ENCODE data around the gene OAT.

The OAT gene

GRCh38 chr10:124401633-124402032 is 17.1 kb downstream of the OAT start:
- no peak overlapping the region for H3K27ac Mint-ChIP-seq
- peaks cover 11% of the 10 kb centered on the region for H3K4me1 Mint-ChIP-seq (ENCODE audit: low read depth)
- H3K9me3 Mint-ChIP-seq, result no peaks in the 10 kb centered on the region
- H3K27me3 Mint-ChIP-seq (ENCODE audit: low read depth), result no peaks in the 10 kb centered on the region
- no peak overlapping the region for H3K4me3 Mint-ChIP-seq
- H3K36me3 Mint-ChIP-seq (ENCODE audit: low read depth), result peaks cover 12% of the 10 kb centered on the region

DNA sequence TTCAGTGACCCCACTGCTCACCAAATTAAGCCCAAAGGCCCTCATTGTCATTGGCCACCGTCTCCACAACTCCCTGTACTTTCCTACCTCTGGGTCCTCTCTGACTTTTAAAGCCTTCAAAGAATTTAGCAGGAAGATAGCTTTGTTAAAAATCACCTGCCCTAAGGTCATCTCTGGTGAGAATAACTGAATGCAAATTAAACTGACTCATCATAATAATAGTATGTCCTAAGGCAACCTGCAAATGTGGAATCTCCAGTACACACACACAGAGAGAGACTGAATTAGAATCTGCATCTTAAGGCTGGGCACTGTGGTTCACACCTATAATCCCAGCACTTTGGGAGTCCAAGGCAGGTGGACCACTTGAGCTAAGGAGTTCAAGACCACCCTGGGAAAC is 24.1 kb downstream of the OAT start:
- H3K9me3 Mint-ChIP-seq, result no peaks in the 10 kb centered on the region
- H3K4me1 Mint-ChIP-seq (ENCODE audit: low read depth), result no peaks in the 10 kb centered on the region
- no peak overlapping the region for H3K4me3 Mint-ChIP-seq
- H3K36me3 Mint-ChIP-seq (ENCODE audit: low read depth), result peaks cover 2% of the 10 kb centered on the region
- H3K27me3 Mint-ChIP-seq (ENCODE audit: low read depth), result no peaks in the 10 kb centered on the region
- no peak overlapping the region for H3K27ac Mint-ChIP-seq

GRCh38 chr10:124392626-124393342 is 25.9 kb downstream of the OAT start:
- no peak overlapping the region for H3K4me3 Mint-ChIP-seq
- H3K9me3 Mint-ChIP-seq, result no peaks in the 10 kb centered on the region
- no peaks in the 10 kb centered on the region for H3K4me1 Mint-ChIP-seq (ENCODE audit: low read depth)
- no peak overlapping the region for H3K27ac Mint-ChIP-seq
- peaks cover 2% of the 10 kb centered on the region for H3K36me3 Mint-ChIP-seq (ENCODE audit: low read depth)
- no peaks in the 10 kb centered on the region for H3K27me3 Mint-ChIP-seq (ENCODE audit: low read depth)

DNA sequence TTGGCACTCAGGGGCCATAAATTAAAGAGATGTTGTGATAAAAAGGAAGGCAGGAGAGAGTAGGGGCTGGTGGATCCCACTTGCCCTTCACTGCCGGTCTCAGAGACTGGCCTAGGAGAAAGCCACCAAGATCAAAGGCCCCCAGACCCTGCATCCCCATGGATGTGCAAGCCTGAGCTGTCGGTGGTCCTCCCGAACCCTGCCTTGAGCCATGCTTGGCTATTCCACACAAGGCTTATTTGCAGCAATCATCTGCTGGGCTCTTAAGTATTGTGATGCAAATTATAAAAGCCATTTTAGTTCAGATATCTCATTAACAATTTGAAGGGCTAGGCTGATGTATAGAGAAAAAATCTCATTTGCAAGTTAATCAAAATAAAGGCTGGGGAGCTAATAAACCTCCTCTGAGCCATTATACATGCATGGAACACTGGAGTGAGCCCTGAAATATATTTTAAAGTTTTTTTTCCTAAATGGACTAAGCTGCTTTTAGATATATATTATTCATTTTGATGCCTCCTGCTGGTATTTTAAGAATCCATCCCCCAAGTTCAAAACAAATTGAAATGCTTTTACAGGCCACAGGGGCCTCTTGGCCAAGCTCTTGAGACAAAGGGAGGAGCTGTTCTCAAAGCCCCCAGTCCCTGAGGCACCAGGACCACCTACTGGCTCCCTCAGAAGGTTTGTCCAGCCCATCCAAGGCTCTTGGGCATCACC is 28.1 kb downstream of the OAT start:
- Mint-ChIP-seq H3K9me3 (no peaks in the 10 kb centered on the region), H3K4me3 (no peak overlapping the region), H3K27ac (no peak overlapping the region), H3K36me3 (ENCODE audit: low read depth) (no peaks in the 10 kb centered on the region), H3K27me3 (ENCODE audit: low read depth) (no peaks in the 10 kb centered on the region), H3K4me1 (ENCODE audit: low read depth) (no peaks in the 10 kb centered on the region)

DNA sequence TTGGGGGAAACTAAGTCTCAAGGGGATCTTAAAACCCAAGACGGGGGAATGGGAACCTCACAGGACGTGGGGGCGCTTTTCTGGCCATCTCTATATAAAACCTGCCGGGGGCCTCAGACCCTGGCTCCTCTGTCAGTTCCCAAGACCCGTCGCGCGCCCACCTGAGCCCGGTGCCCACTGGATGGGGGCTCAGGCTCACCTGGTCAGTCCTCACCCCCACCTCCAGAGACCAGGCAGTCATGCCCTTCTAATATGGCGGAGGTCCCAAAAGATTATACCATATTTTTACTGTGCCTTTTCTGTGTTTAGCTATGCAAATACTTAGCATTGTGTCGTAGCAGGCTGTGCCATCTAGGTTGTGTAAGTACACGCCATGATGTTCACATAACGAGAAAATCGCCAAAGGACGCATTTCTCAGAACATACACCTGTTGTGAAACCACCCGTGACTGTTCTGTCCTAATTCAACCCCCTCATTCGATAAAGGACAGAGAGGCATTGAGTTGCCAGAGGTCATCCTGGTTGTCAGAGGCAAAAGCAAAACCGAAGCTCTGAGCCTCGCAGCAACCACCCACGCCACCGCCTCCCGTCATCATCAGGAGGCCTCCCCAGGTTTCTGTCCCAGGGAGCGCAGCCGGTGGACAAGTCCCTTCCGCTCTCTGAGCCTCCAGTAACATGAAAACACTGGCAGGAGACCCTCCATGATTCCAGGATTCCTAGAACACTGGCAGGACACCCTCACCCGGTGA is 28.9 kb downstream of the OAT start:
- H3K27ac Mint-ChIP-seq, result no peak overlapping the region
- no peaks in the 10 kb centered on the region for H3K36me3 Mint-ChIP-seq (ENCODE audit: low read depth)
- no peak overlapping the region for H3K4me3 Mint-ChIP-seq
- H3K27me3 Mint-ChIP-seq (ENCODE audit: low read depth), result peaks cover 5% of the 10 kb centered on the region
- no peaks in the 10 kb centered on the region for H3K9me3 Mint-ChIP-seq
- no peaks in the 10 kb centered on the region for H3K4me1 Mint-ChIP-seq (ENCODE audit: low read depth)

GRCh38 chr10:124388823-124389612 is 29.7 kb downstream of the OAT start:
- Mint-ChIP-seq H3K27me3 (ENCODE audit: low read depth) (peaks cover 6% of the 10 kb centered on the region), H3K4me1 (ENCODE audit: low read depth) (no peaks in the 10 kb centered on the region), H3K9me3 (no peaks in the 10 kb centered on the region), H3K36me3 (ENCODE audit: low read depth) (no peaks in the 10 kb centered on the region), H3K27ac (no peak overlapping the region), H3K4me3 (no peak overlapping the region)

- Mint-ChIP-seq H3K27me3 (ENCODE audit: low read depth) (peaks cover 9% of the 10 kb centered on the region), H3K27ac (no peak overlapping the region), H3K36me3 (ENCODE audit: low read depth) (no peaks in the 10 kb centered on the region), H3K4me1 (ENCODE audit: low read depth) (no peaks in the 10 kb centered on the region), H3K9me3 (no peaks in the 10 kb centered on the region), H3K4me3 (peak overlapping the region; percentile 51)
Observed at GRCh38 chr10:124388476-124388822, 30.3 kb downstream of the OAT start.

DNA sequence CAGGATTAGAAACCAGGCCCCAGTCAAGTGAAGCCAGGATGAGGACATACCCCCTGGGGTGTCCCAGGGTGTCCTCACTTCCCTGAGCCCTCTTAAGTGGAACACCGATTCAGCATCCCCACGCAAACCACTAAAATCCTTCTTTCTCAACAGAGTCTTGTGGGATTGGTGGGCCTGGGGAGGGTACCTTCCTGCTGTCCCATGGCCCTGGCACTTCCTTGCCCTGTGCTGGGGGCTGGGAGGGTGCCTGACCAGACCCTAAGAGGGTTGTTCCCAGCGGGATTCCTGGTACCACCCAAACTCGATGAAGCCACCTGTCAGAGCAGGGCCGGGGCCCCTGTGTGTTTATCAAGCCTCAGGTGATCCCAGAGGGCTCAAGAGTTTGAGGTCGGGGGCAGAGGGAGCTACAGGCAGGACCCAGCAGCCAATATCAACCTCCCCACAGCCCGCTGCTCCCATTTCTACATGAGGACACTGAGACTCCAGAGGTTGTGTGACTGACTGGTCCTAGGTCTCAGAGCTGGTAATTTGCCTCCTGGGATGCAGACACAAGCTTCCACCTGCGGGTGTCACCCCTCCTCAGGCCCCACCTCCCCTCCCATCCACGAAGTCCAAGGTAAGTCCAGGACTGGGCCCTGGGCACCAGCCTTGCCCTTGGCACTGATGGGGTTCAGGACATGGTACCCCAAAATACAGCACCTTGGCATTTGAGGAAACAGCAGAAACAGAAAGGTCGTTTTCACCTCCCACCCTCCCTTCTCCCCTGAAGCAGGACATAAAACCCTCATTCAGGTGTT is 31.4 kb downstream of the OAT start:
- Mint-ChIP-seq H3K4me3 (no peak overlapping the region), H3K4me1 (ENCODE audit: low read depth) (no peaks in the 10 kb centered on the region), H3K27ac (no peak overlapping the region), H3K27me3 (ENCODE audit: low read depth) (peaks cover 13% of the 10 kb centered on the region), H3K9me3 (no peaks in the 10 kb centered on the region), H3K36me3 (ENCODE audit: low read depth) (no peaks in the 10 kb centered on the region)

DNA sequence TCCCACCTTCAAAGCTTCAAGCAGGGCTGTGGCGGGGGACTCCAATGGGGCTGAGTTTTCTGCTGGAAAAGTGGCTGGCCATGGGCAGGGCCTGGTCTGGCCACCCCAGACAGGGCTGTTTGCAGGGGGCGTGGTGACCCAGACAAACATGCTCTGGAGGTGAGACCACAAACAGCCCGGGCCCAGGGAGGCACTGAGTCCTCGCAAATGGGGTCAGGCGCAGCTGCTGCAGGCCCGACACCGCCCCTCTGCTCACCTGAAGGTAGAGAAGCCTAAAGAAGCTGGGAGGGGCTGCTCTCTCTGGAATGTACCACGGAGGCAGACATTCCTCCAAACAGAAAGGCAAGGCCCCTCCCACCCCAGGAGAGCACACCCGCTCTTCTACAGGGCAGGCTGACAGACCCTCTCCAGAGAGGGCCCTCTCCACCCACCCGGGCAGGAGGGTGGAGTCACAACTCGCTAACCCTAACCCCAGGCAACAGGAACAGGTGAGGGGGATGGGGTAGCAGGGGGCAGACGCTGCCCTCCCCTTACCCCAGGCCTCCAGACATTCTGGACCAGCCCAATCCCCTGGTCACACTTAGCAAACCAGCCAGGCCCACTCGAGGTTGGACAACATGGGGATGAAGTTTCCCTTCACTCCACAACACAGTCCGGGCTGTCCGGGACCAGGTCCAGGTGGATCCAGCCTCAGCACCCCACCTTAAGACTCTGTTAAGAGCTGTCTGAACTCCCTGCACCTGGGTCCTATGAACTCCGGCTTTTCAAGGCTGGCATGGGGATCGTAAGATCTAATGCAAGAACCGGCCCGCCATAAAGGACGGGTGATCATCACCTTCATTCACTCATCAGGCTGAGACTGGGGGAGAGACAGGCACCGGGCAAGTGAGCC is 32.3 kb downstream of the OAT start:
- Mint-ChIP-seq H3K36me3 (ENCODE audit: low read depth) (no peaks in the 10 kb centered on the region), H3K27ac (no peak overlapping the region), H3K4me1 (ENCODE audit: low read depth) (no peaks in the 10 kb centered on the region), H3K9me3 (no peaks in the 10 kb centered on the region), H3K4me3 (no peak overlapping the region), H3K27me3 (ENCODE audit: low read depth) (peaks cover 17% of the 10 kb centered on the region)

DNA sequence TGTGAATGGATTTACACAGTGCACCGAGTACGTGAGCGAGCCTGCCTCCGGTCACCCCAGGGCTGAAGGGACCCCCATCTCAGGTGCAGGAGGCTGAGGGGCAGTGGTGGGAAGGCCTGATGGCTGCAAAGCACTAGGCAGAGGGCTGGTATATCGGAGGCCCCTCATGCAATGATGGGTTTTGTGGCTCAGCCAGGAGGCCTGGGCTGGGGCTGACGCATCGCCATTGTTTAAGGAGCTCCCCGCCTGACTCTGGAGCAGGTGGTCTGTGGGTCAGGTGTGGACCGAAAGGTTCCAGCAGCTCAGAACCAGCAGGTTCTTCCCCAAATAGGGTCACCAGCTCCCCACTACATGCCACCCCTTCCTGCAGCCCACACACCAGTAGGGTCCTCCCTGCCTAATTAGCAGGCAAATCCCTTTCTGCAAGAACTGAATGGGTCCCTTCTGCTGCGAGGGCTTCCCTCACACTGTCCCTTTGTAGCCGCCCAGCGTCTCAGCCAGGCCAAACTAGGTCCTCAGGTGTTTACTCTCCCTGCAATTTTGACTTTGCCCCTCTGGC is 33.0 kb downstream of the OAT start:
- Mint-ChIP-seq H3K9me3 (no peaks in the 10 kb centered on the region), H3K36me3 (ENCODE audit: low read depth) (no peaks in the 10 kb centered on the region), H3K27ac (no peak overlapping the region), H3K4me3 (no peak overlapping the region), H3K27me3 (ENCODE audit: low read depth) (peaks cover 24% of the 10 kb centered on the region), H3K4me1 (ENCODE audit: low read depth) (peaks cover 3% of the 10 kb centered on the region)

DNA sequence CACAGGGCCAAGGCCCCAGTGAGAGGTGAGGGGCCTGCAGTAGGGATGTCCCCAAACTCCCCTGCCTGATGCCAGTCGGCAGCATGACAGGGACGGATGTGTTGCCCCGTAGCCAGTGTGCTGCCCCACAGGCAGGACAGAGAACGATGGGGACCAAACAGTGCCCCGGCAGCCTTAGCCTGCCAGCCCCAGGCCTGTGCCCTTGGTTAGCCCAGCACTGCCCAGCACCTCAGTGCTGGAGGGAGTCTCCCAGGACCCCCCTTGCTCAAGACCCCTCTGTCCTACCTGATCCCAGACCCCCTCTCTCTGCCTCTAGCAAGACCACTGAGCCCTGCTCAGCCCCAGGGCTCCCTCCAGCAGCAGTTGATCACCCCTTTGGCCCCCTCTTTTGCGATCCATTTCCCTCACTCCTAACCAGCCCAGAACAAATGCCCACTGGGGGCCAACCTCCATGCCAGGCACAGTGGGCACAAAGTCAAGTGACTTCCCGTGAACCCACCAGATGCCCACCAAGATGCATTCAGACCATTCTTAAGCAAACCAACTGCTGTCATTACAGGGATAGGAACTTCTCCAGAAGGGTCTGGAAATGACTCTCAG is 34.0 kb downstream of the OAT start:
- H3K9me3 Mint-ChIP-seq, result no peaks in the 10 kb centered on the region

GRCh38 chr10:124384172-124384571 is 34.6 kb downstream of the OAT start:
- Mint-ChIP-seq H3K36me3 (ENCODE audit: low read depth) (no peaks in the 10 kb centered on the region), H3K27ac (no peak overlapping the region), H3K27me3 (ENCODE audit: low read depth) (peaks cover 33% of the 10 kb centered on the region), H3K4me3 (no peak overlapping the region), H3K9me3 (no peaks in the 10 kb centered on the region), H3K4me1 (ENCODE audit: low read depth) (peaks cover 6% of the 10 kb centered on the region)

More for the DNA sequence above, 34.0 kb downstream of the OAT start:
- Mint-ChIP-seq H3K4me1 (ENCODE audit: low read depth) (peaks cover 6% of the 10 kb centered on the region), H3K36me3 (ENCODE audit: low read depth) (no peaks in the 10 kb centered on the region), H3K27me3 (ENCODE audit: low read depth) (peaks cover 33% of the 10 kb centered on the region), H3K27ac (no peak overlapping the region), H3K4me3 (no peak overlapping the region)
